A673 (cell line): ENCODE data around the gene EDNRA. TPM values are rescaled to one million over a fixed set of nuclear protein-coding genes. Genes with fewer than 3 reads are reported as not detected.

ENCODE experiments used
- BruUV-seq: library from RNA; stranded (reverse); fragments of 400-500 nt; replicated peaks from 2 replicates; lab custom pipeline; 2021; lab: Mats Ljungman, UMichigan
- CTCF ChIA-PET: fragments of 300-600 bp; sonication (Branson Sonifier 250); formaldehyde crosslinking; loops from one replicate; lab custom pipeline; 2022; ENCODE audit warnings: antibody characterized with exemption; lab: Charles Lee
- POLR2A ChIA-PET: fragments of 300-600 bp; sonication (Branson Sonifier 250); formaldehyde crosslinking; loops from one replicate; lab custom pipeline; 2022; ENCODE audit warnings: antibody characterized with exemption; ENCODE audit not compliant: low non-redundant PET; lab: Charles Lee
- DNase-seq: peaks from one replicate; pipeline ENCODE4 v3.0.0-alpha.2; 2015; ENCODE audit warnings: low spot score
- H3K27ac ChIP-seq: fragments of 200-600 bp; sonication (generic); 2 replicates; pipeline ENCODE4 v1.5.1; 2016; ENCODE audit warnings: mixed run types, low read depth, mild to moderate bottlenecking, mixed read lengths, antibody characterized with exemption, low read length; ENCODE audit not compliant: poor library complexity, severe bottlenecking
- H3K27me3 ChIP-seq: fragments of 200-600 bp; sonication (generic); replicated peaks from 2 replicates; pipeline ENCODE4 v1.6.1; 2017; ENCODE audit warnings: mixed run types, low read depth, mild to moderate bottlenecking, mixed read lengths, antibody characterized with exemption, low read length; ENCODE audit not compliant: insufficient read depth, poor library complexity
- H3K36me3 ChIP-seq: fragments of 200-600 bp; sonication (generic); 2 replicates; pipeline ENCODE4 v1.6.1; 2016; ENCODE audit warnings: mixed run types, mild to moderate bottlenecking, mixed read lengths, antibody characterized with exemption, low read length; ENCODE audit not compliant: insufficient read depth, poor library complexity, severe bottlenecking
- H3K4me1 ChIP-seq: fragments of 200-600 bp; sonication (generic); 2 replicates; pipeline ENCODE4 v1.6.1; 2017; ENCODE audit warnings: mixed run types, mild to moderate bottlenecking, mixed read lengths, antibody characterized with exemption, low read length; ENCODE audit not compliant: insufficient read depth, poor library complexity, severe bottlenecking
- H3K4me3 ChIP-seq: fragments of 200-600 bp; sonication (generic); 2 replicates; pipeline ENCODE4 v1.5.1; 2016; ENCODE audit warnings: low read depth, mixed run types, mild to moderate bottlenecking, mixed read lengths, low read length; ENCODE audit not compliant: poor library complexity, severe bottlenecking
- H3K9me3 ChIP-seq: fragments of 200-600 bp; sonication (generic); 2 replicates; pipeline ENCODE4 v1.6.1; 2016; ENCODE audit warnings: mixed run types, low read depth, mild to moderate bottlenecking, mixed read lengths, antibody characterized with exemption, low read length; ENCODE audit not compliant: poor library complexity, severe bottlenecking
- EZH2 ChIP-seq: fragments of 200-600 bp; sonication (generic); IDR thresholded peaks from 2 replicates; pipeline ENCODE4 v1.6.1; 2017; ENCODE audit warnings: borderline replicate concordance, low read depth, mild to moderate bottlenecking, mixed read lengths, antibody characterized with exemption, low read length; ENCODE audit not compliant: poor library complexity, severe bottlenecking
- intact Hi-C: fragments of 100-400 bp; cut with micrococcal nuclease; formaldehyde crosslinking; loops from one replicate; pipeline ENCODE4 v1.10.0; 2022; ENCODE audit not compliant: unreplicated experiment
- total RNA-seq: library from RNA; stranded (reverse); gene quantifications from 2 replicates; pipeline ENCODE4 v1.2.3, GENCODE V29; 2021
- TF ChIP-seq, protein P1 (sequence below): fragments of 300-800, 200-600 bp; sonication (generic); conservative IDR thresholded peaks from 2 replicates; pipeline ENCODE4 v1.5.1; 2017; ENCODE audit warnings: low read depth, mild to moderate bottlenecking, antibody characterized with exemption, low read length, moderate library complexity, mixed read lengths

Gene EDNRA
- total RNA-seq, 1 experiment from 2014 or later: 23.9 TPM

GRCh38 chr4:147535124-147535523 lies 54.2 kb downstream of the EDNRA start:
- CTCF ChIA-PET: no interaction called here
- Histone ChIP-seq H3K36me3 (no peaks in the 10 kb centered on the region), H3K4me1 (no peaks in the 10 kb centered on the region), H3K9me3 (no peaks in the 10 kb centered on the region), H3K27ac (no peak overlapping the region), H3K4me3 (no peak overlapping the region), H3K27me3 (no peaks in the 10 kb centered on the region)
- POLR2A ChIA-PET: no interaction called here
- BruUV-seq: no TSS peak
- TF ChIP-seq, protein P1, sequence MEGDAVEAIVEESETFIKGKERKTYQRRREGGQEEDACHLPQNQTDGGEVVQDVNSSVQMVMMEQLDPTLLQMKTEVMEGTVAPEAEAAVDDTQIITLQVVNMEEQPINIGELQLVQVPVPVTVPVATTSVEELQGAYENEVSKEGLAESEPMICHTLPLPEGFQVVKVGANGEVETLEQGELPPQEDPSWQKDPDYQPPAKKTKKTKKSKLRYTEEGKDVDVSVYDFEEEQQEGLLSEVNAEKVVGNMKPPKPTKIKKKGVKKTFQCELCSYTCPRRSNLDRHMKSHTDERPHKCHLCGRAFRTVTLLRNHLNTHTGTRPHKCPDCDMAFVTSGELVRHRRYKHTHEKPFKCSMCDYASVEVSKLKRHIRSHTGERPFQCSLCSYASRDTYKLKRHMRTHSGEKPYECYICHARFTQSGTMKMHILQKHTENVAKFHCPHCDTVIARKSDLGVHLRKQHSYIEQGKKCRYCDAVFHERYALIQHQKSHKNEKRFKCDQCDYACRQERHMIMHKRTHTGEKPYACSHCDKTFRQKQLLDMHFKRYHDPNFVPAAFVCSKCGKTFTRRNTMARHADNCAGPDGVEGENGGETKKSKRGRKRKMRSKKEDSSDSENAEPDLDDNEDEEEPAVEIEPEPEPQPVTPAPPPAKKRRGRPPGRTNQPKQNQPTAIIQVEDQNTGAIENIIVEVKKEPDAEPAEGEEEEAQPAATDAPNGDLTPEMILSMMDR: no peak
- no peak for TF ChIP-seq EZH2
- DNase-seq: no peak
- intact Hi-C loops: no loop called here

GRCh38 chr4:147538711-147539110 lies 57.8 kb downstream of the EDNRA start:
- BruUV-seq: no TSS peak
- POLR2A ChIA-PET: no interaction called here
- Histone ChIP-seq H3K4me3 (no peak overlapping the region), H3K4me1 (no peaks in the 10 kb centered on the region), H3K27me3 (no peaks in the 10 kb centered on the region), H3K27ac (no peak overlapping the region), H3K36me3 (no peaks in the 10 kb centered on the region), H3K9me3 (no peaks in the 10 kb centered on the region)
- intact Hi-C loops: no loop called here
- no peak for DNase-seq
- CTCF ChIA-PET: no interaction called here
- TF ChIP-seq, protein P1: no peak
- TF ChIP-seq EZH2: no peak

GRCh38 chr4:147539959-147540358 lies 59.1 kb downstream of the EDNRA start:
- no peak for DNase-seq
- Histone ChIP-seq H3K4me1 (no peaks in the 10 kb centered on the region), H3K36me3 (no peaks in the 10 kb centered on the region), H3K27ac (no peak overlapping the region), H3K4me3 (no peak overlapping the region), H3K9me3 (no peaks in the 10 kb centered on the region), H3K27me3 (no peaks in the 10 kb centered on the region)
- BruUV-seq: no TSS peak
- TF ChIP-seq, protein P1: no peak
- TF ChIP-seq EZH2: no peak
- ChIA-PET CTCF (no interaction called here), POLR2A (no interaction called here)
- intact Hi-C loops: no loop called here
